ENCODE results near the gene CDCA5.

CDCA5 gene

DNA sequence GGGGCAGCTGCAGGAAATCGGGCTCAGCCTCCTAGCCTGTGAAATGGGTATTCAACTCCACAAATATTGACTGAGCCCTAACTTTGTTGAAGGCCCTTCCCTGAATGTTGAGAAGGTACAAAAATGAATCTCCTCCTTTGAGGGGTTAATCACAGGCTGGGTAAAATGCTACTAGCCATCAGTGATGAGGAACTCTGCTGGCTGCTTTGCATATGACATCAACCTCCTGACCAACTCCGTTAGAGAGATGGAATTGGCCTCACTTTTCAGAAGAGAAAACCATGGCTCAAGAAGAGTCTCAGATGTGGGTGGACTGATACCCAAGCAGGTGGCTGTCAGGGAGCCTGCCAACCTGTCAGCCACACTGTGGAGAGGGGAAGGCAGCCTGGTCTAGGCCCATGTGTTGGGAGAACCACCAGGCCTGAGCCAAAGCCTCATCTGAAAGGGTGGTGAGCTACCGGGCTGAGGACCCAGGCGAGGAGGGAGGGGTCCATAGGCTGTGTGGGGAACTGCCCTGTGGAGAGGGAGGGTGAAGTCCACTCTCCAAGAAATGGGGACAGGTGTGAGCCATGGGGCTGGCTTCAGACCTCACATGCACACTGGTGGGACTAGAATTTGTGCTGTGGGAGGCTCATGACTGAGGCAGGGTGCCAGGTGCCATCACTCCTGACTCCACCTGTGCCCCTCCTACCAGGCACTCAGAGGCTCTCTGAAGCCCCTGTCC, 11.8 kb downstream of the CDCA5 start:
- no peak for DNase-seq (ENCODE audit: low read depth)

DNA sequence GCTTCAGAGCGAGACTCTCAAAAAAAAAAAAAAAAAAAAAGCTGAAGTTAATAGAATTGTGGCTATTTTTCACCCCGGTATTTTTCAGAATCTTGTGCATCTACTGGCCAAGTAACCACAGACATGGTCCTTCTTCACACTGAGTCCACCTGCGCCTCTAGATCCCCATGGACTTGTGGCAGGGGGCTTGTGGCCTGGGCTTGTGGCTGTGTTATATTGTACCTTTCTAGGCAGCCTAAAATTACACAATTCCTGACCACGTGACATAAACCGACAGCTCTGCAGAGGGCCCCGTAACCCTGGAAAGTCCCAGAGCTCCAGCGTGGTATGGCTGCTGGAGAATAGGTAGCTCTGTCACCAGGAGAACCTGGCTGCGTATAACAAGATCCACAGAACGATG, 14.6 kb downstream of the CDCA5 start:
- no peak for DNase-seq (ENCODE audit: low read depth)

DNA sequence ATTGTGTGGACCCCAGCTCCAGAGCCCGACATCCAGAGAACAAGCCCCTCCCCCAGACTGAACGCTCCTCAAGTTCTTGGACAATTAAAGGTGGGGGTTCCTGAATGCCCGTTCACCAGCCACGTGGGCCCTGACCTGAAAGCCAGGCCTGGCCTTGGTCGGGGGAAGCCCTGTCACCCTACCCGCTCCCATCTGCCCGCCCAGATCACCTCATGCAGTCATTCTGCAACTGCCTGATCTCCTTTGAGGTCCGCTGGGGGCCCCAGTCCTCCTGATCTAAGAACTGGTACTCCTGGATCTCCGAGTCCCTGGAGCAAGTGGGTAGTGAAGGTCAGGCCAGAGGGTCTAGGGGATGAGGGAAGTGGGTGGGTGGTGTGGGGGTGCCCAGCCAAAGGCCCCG, 16.4 kb downstream of the CDCA5 start:
- no peak for DNase-seq (ENCODE audit: low read depth)

DNA sequence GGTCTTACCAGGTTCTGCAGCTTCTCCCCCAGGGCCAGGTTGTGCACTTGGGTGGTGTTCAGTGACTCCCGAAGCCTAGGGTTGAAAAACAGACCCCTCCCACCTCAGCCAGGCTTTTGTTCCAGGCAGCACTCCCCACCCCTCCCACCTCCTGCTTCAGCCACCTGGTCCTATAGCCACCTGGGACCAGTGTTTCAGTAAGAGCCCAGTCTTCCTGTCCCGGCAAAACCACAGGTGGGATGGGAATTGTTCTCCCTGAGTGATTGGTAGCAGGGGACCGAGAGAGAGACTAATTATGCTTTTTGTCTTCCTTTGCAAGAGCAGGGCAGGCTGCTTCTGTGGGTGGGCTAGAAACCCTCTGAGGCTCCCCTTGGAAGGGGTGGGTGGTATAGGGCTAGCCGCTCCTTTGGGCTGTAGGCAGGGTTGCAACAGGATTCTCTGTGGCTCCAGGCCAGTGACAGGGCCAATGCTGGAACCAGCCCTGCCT, 17.0 kb downstream of the CDCA5 start:
- DNase-seq (ENCODE audit: low read depth), result no peak

DNA sequence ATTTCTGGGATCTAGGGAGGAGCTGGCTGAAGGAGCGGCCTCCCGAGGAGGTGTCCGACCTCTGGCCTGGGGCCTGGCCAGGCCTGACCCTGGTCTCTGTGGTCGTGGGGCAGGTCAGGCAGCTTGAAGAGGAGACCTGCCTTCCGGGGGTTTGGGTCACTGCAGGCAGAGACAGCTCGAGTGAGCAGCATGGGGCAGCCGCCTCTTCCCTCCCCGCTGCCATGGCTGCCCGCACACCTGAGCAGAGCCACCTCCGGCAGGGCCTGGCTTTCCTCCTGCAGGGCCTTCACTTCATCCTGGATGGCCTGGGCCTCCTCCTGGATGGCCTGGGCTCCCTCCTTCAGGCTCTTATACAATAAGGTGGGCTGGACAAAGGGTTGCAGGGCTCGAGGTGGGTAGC, 17.5 kb downstream of the CDCA5 start:
- DNase-seq (ENCODE audit: low read depth), result no peak

DNA sequence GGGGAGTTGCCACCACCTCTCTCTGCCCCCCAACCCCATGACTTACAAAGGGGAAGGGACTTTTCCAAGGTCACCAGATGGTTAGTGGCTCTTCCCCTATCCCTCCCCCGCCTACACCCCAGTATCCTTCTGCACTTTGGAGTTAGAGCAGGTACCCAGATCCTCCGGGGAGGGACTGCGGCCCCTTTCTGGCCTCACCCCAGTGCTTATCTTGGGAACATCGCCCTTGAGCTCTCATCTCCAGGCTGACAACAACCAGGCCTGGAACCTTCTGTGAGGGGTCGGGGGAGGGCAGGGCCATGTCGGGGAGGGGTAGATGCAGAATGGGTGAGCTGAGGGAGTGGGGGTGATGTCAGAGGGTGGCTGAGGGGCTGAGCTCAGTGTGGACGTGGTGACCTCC, 18.0 kb downstream of the CDCA5 start:
- DNase-seq (ENCODE audit: low read depth), result no peak

DNA sequence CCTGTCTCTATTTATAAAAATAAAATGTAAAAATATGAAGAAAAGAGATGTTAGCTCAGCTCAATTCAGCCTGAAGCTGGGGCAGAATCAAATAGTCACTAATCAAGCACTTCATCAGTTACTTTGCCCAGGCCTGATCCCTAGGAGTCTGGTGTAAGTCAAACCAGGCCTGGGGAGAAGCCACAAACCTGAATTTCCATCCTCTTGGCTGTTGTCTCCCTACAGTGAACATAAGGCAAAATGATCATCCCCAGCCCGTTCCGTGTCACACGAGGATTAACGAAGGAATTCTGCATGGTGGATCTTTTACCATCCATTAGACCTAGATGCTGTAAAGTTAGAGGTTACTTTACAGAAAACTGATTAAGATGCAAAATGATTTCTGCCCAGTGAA, 19.0 kb downstream of the CDCA5 start:
- DNase-seq (ENCODE audit: low read depth), result no peak

DNA sequence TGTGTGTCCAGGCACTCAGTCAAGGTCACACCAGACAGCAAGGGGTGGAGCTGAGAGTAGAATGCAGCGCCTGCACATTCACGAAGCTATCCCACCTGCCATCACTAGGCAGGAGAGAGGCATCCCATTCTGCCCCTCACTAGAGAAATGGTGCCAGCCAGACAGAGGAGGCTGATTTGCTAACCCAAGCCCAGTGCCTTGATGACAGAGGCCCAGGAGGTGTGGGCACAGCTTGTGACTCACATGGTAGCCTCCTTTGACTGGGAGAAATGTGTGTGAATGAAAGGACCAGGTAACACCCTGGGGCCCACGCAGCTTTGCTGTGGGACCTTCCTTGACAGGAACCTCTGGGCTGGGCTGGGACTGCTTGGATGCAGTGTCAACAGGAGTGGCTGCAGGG, 20.3 kb downstream of the CDCA5 start:
- no peak for DNase-seq (ENCODE audit: low read depth)

DNA sequence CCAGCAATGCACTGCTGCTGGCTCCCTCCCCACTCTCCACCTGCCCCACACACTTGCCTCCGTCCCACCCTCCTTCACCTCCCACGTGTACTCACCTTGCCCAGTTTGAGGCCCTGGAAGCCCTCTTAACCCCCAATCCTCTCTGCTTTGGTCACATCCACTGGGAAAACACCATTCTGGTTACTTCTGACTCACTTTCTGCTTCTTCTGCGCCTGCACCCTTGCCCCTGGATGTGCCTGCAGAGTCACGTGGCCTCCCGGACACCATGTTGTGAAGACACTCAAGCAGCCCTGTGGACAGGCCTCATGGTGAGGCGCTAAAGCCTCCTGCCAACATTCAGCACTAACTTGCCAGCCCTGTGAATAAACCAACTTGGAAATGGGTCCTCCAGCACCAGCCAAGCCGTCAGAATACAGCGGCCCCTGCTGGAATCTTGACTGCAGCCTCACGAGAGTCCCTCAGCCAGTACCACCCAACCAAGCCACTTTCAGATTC, 22.9 kb downstream of the CDCA5 start:
- DNase-seq (ENCODE audit: low read depth), result no peak

DNA sequence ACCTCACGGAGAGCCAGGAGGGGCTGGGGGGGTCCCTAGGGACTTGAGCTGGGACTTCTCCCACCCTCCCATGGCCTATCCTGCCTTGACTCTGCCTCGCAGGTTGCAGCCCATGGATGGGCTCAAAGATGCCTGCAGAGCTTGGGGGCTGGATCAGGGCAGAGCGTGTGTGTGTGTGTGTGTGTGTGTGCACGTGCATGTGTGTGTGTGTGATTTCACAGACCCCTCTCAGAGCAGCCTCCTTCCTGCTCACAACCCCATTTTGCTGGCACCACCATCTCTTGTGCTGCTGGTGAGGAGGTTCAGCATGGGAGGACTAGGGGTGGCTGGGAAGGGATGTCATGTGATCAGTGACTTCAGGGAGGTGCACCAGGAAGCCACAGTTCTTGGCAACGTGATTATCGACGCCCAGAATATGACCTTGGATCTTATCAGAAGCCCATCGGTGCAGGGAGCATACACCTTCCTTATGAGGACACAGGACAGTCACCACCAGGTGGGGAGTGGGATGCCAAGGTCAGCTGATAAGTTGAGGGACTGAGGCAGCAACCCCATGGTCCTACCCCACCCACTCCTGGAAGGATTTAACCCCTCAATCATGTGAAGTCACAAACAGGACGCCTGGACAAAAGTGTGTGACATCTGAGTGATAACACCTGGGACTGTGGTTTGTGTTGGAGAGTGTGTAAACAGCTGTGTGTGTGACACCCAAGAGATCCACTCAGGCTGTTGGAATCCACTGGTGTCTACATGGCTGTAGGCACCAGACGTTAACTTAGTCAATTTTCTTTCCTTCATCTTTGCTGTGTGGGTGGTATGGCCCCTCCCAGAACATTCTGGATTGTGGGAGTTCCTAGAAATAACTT, 23.6 kb downstream of the CDCA5 start:
- no peak for DNase-seq (ENCODE audit: low read depth)

DNA sequence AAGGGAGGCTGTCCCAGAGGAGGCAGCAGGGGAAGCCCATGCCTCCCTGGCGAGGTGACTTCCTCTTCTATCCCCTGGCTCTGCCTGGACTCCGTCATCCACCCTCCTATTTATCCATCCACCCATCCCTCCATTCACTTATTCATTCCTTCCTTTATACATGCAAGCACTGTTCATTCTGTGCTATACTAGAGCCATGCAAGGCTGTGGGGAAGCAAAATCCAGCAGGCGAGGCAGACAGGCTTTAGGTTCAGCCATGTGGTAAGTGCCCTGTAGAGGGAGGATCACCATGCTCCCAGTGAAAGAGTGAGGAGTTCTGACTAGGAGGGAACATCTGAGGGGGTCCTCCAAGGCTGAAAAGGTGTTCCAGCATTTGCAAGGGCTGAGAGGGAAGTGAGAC, 24.3 kb downstream of the CDCA5 start:
- DNase-seq (ENCODE audit: low read depth), result no peak

DNA sequence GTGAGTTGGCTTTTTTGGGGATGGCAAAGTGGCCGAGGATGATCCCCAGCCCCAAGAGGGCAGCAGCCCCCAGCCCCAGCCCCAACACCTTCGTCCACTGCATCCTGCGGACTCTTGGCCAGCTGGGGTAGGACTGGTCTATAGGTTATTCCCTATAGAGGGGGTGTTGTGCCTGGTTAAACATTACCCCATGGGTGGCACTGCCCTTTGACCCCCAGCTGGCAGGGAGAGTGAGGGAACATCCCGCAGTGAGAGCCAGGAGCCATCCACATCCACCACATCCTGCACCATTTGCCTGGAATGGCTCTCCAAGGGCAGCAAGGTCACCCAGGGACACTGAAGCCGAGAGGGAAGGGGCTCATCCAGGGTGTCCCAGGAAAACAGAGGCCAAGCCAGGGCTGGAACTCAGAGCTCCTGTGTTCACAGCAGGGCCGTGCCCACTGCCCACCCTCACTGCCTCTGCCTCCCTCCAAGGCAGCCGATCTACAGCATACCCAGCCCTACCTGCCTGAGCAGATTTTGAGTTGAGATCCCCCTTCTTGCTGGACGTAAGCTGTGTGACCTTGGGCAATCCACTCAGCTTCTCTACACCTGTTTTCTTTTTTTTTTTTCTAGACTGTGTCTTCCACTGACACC, 25.3 kb downstream of the CDCA5 start, which contains the start of gene NAALADL1:
Gene NAALADL1, minus strand, starts transcription at position 135 of the 636 bp plus-strand sequence. Its CDS starts 32 bp downstream, at position 103.
- DNase-seq (ENCODE audit: low read depth), result no peak

DNA sequence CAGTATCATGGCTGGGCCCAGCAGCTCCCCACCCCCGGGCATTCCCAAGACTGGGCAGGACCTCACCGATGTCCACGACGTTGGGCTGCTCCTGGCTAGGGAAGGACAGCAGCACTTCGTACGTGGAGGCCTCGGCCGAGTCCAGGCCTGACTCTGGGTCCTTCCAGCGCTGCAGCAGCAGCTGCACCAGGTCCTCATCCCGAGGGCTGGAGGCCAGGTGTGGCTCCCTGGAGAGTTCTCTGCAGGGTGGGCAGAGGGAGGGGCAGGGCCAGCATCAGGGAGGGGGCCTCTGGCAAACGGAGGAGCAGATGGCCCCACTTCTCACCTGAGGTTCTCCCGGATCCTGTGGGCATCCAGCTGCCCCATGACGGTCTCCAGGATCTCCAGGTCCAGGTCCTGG, 25.8 kb downstream of the CDCA5 start:
- no peak for DNase-seq (ENCODE audit: low read depth)

DNA sequence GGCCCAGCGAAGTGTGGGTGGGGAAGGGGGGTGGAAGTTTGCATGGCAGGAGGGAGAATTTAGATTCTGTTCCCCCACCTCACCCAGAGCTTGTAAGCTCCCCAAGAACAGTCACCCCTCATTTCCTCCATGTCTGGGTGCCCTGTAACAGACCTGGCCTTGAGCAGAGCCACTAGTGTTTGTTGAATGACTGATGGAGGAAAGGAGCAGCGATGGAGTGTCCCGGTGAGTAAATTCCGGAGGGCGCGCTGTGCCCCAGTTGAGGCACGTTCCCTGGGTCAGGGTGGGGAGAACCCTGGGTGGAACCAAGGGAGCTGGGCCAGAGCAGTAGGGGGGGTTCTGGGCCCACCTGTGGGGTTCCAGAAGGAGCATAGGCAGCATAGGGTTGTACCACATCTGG, 26.3 kb downstream of the CDCA5 start:
- no peak for DNase-seq (ENCODE audit: low read depth)

DNA sequence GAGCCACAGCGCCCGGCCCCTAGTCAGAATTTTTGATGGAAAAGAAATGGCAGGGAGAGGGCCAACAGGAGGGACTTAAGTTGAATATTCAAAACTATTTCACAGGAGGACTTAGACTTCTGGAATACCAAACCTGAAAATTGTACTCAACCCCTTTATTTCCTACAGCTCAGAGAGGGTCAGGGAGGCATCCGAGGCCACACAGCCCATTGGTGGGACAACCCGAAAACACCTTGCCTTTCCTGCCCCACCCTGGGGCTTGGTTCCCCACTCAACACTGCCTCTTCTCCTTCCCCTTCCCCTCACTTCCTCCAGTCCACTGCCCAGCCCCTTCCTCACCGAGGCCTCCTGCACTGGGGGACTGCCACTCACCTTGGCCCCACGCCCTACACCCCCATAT, 26.8 kb downstream of the CDCA5 start:
- no peak for DNase-seq (ENCODE audit: low read depth)

DNA sequence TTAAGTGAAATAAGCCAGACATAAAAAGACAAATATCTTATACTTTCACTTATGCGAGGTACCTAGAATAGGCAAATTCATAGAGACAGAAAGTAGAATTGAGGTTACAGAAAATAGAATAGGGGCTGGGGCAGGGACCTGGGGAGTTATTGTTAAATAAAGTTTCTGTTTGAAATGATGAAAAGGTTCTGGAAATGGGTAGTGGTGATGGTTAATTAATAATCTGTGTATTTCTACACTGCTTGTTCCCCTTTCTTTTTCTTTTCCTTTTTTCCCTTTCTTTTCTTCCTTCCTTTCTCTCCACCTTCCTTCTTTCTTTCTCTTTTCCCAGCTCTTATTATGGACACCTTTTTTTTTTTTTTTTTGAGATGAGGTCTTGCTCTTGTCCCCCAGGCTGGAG, 28.3 kb downstream of the CDCA5 start:
- no peak for DNase-seq (ENCODE audit: low read depth)

DNA sequence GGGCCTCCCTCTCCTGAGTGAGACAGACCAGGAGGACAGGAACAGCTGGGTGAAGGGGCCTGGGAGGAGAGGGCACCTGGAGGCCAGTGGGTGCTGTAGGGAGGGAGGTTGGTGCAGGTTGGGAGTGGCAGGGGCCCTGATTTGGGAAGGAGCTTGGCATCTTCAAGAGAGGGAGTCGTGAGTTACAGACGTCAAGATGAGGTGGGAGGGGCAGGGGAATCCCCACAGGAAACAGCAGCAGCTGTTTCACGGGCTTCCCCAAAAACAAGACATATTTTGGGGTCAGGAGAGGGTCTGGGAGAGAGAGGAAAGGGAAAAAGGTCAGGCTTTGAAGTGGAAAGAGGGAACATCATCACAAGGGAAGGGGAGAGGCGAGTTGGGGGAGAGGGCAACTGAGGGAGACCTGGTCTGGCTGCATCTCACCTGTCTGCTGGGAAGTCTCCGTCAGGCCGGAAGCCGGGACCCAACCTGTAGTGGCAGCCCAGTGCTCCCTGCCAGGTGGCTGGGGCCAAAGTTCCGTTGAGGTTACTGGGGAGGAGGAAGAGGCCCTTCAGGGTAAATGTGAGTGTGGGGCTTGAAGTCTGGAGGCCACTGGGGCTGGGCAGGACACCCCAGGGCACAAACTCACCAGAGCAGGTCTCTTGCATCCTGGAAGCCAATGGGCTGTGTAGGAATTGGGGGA, 29.9 kb downstream of the CDCA5 start:
- DNase-seq (ENCODE audit: low read depth), result no peak

DNA sequence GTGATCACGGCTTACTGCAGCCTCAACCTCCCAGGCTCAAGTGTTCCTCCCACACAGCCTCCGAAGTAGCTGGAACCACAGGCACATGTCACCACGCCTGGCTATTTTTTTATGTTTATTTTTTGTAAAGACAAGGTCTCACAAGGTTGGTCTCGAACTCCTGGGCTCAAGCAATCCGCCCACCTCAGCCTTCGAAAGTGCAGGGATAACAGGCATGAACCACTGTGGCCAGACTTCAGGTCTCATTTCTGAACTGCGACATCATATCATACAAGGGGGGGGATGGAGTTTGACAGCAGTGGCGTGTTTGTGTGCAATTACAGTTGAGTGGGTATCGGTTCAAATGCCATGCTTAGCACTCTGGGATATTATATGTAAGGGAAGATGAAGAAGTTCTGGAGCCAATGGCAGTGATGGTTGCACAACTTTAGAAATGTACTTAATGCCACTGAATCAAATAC, 32.4 kb downstream of the CDCA5 start:
- DNase-seq (ENCODE audit: low read depth), result no peak

DNA sequence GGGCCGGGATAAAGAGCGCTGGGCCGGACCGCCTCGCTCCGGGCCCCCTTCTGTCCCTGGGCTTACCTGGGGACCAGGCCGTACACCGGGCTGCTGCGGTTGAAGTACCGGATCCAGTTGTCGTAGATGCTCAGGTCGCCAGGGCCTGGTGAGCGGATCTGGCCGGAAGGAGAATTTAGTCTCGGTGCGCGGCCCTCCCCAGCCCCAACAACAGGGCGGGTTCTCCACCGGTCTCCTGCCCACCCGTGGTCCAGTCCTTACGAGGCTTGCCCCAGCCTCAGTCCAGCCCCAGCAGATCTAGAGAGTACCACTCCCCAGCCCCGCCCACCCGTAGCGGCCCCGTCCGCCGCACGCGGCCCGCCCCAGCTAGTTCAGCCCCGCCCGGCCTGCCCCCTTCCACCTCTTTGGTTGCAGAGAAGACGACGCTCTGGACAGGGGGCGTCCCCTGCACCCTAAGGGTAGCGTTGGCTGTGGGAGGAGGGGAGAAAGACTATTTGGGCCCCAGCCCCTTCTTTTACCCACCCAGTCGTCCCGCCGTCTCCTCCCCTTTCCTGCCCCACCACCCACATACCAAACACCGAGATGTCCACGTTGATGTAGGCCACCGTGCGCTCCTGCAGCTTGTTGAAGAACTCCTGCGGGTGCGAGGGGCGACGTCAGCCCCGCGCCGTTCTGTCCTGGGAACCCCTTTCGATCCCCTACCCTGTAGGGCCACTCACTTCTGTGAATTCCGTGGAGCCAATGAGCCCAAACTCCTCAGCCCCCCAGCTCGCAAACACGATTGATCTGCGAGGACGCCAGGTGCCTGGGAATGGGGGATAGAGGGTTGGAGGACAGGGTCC, 36.0 kb downstream of the CDCA5 start:
- no peak for DNase-seq (ENCODE audit: low read depth)

DNA sequence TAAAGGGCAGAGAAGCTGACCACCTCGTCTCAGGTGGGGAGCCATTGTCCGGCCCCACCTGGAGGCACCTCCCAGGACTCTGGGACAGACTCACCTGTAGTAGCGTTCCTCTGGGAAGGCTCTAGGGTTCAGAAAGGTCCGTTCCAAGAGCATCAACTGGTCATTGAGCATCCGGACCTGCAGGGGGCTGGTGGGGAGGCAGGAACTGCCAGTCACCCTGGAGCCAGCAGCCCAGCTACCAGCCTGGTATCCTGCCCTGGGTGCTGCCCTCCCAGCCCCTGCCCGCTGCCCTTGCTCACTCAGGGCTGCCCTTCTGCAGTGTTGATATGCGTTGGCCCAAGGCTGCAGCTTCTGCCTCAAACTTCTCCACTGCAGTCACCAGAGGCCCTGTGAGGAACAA, 38.1 kb downstream of the CDCA5 start:
- DNase-seq (ENCODE audit: low read depth), result no peak

DNA sequence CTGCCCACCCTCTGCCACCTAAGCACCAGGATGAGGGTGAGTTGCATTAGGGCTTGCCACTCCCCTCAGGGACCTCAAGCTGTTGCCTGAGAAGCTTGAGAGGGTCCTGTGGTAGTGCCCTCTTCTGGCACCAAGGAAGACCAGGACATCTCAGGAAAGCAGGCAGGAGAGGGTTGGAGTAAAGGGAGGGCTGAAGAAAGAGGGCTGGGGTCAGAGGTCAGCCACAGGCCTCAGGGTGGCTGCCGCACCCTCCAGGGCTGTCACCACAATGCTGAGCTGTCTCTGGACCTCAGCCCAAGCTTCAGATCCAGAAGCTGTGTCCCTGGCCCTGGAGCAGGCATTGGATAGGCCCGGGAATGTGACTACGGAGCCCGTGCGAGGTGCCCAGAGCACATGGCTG, 38.8 kb downstream of the CDCA5 start:
- no peak for DNase-seq (ENCODE audit: low read depth)

Data from T-helper 22 cell (primary cell).